Sigmoid colon (tissue), 4 donors: ENCODE measurements around the gene MAP1LC3B.

Source experiments
- EP300 ChIP-seq, 4 donors: sonication (generic); formaldehyde crosslinking; IDR thresholded peaks; one replicate each; pipeline ENCODE4 v1.6.1; 2017; ENCODE audit warnings: antibody characterized with exemption in 4 of 4
- POLR2A ChIP-seq, 2 donors: fragments of 450-650 bp; IDR thresholded peaks; one replicate each; pipeline ENCODE4 v1.6.1; 2016; ENCODE audit warnings: antibody characterized with exemption in 2 of 2, mild to moderate bottlenecking in 2 of 2, moderate library complexity in 2 of 2
- POLR2AphosphoS5 ChIP-seq, 4 donors: sonication (generic); formaldehyde crosslinking; IDR thresholded peaks; one replicate each; pipeline ENCODE4 v1.6.1; 2017; ENCODE audit warnings: antibody characterized with exemption in 4 of 4
- TF ChIP-seq, protein P1 (sequence below), 4 experiments: fragments of 450-650 bp in 3 of 4; fragments of 200-600 bp in 1 of 4; IDR thresholded peaks; one replicate each; pipeline ENCODE4 v1.5.1; 2016 to 2019; ENCODE audit warnings: antibody characterized with exemption in 4 of 4, mild to moderate bottlenecking in 3 of 4, moderate library complexity in 2 of 4

DNA sequence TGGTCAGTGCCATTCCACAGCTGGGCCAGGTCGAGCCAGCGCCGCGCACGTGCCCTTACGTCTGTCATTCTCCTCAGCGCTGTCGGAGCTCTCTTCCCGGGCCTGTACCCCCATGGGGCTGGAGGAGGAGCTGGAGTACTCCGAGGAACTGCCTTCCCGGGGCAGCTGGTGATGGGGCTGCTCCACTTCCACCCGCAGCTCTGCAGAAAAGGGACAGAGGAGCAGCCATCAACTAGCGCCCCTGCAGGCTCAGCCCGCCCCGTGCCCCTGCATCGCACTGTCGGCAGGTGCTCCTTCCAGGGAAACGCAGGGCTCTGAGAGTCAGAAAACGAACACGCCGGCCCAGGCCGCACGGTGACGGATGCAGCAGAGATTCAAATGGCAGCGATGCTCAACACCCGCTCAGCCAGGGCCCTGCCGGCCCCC is 20.9 kb downstream of the MAP1LC3B start:
- TF ChIP-seq, protein P1, sequence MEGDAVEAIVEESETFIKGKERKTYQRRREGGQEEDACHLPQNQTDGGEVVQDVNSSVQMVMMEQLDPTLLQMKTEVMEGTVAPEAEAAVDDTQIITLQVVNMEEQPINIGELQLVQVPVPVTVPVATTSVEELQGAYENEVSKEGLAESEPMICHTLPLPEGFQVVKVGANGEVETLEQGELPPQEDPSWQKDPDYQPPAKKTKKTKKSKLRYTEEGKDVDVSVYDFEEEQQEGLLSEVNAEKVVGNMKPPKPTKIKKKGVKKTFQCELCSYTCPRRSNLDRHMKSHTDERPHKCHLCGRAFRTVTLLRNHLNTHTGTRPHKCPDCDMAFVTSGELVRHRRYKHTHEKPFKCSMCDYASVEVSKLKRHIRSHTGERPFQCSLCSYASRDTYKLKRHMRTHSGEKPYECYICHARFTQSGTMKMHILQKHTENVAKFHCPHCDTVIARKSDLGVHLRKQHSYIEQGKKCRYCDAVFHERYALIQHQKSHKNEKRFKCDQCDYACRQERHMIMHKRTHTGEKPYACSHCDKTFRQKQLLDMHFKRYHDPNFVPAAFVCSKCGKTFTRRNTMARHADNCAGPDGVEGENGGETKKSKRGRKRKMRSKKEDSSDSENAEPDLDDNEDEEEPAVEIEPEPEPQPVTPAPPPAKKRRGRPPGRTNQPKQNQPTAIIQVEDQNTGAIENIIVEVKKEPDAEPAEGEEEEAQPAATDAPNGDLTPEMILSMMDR (IDR thresholded peaks at IDR 0.05) = no peak
- TF ChIP-seq POLR2AphosphoS5 (IDR thresholded peaks at IDR 0.05) = no peak
- no peak for TF ChIP-seq POLR2A (IDR thresholded peaks at IDR 0.05)
- TF ChIP-seq EP300 (IDR thresholded peaks at IDR 0.05) = no peak
